Kidney (tissue), 14 donors: ENCODE results near the gene FLYWCH1. TPM values are rescaled to one million over a fixed set of nuclear protein-coding genes. Genes with fewer than 3 reads are reported as not detected.
"Not testable (repeated sequence)": the region's sequence is repeated elsewhere in the genome, so short reads cannot be mapped to it uniquely, and the experiment has no call there.

Experiments used
- DNase-seq, 5 donors: peaks; one replicate each; pipeline ENCODE4 v3.0.0-alpha.2; 2013 to 2020
- FAIRE-seq: peaks from 2 replicates; lab custom pipeline; 2012; peaks lifted over from hg19 to GRCh38; lab: Jason Lieb, UNC
- H3K27ac ChIP-seq, 2 donors: one replicate each; pipeline ENCODE4 v1.7.0; 2013; ENCODE audit warnings: low read depth in 2 of 2, low read length in 2 of 2, inconsistent platforms in 1 of 2
- H3K27me3 ChIP-seq: one replicate; pipeline ENCODE4 v1.7.1; 2013; ENCODE audit warnings: low read length, inconsistent platforms; ENCODE audit not compliant: control insufficient read depth, insufficient read depth
- H3K36me3 ChIP-seq, 3 donors: one replicate each; pipeline versions ENCODE4 v1.7.0 to v1.7.1; 2013; ENCODE audit warnings: low read length in 3 of 3, control low read depth in 1 of 3, inconsistent platforms in 1 of 3; ENCODE audit not compliant: insufficient read depth in 3 of 3, control insufficient read depth in 2 of 3
- H3K4me1 ChIP-seq, 3 donors: one replicate each; pipeline versions ENCODE4 v1.7.0 to v1.7.1; 2013; ENCODE audit warnings: low read length in 3 of 3, inconsistent platforms in 1 of 3, low read depth in 1 of 3; ENCODE audit not compliant: control insufficient read depth in 2 of 3, insufficient read depth in 2 of 3
- H3K4me3 ChIP-seq, 3 donors: one replicate each; pipeline versions ENCODE4 v1.7.0 to v1.8.1; 2013; ENCODE audit warnings: low read length in 3 of 3, control low read depth in 1 of 3, inconsistent platforms in 1 of 3
- H3K9ac ChIP-seq, 3 donors: one replicate each; pipeline versions ENCODE4 v1.7.0 to v1.7.1; 2013; ENCODE audit warnings: low read length in 3 of 3, control low read depth in 1 of 3, inconsistent platforms in 1 of 3
- H3K9me3 ChIP-seq, 3 donors: one replicate each; pipeline versions ENCODE4 v1.7.0 to v1.7.1; 2013; ENCODE audit warnings: low read length in 3 of 3, control low read depth in 1 of 3, inconsistent platforms in 1 of 3; ENCODE audit not compliant: control insufficient read depth in 2 of 3, insufficient read depth in 1 of 3
- CTCF ChIP-seq: IDR thresholded peaks from 3 replicates; pipeline ENCODE4 v1.5.1; 2012; ENCODE audit warnings: mild to moderate bottlenecking, moderate library complexity, borderline replicate concordance; ENCODE audit not compliant: insufficient read depth; ENCODE audit errors: extremely low read depth
- intact Hi-C: fragments of 100-400 bp; cut with DNase I; formaldehyde crosslinking; loops from one replicate; pipeline ENCODE4 v1.11.1; 2022
- polyA plus RNA-seq: library from polyadenylated mRNA; stranded (reverse); fragments of 350-450 nt; fragmentation: Illumina TruSeq; extraction: RNeasy Lipid Tissue Mini Kit (QIAGEN cat#74804); gene quantifications from one replicate; pipeline ENCODE4 v1.2.3, GENCODE V29; 2014; ENCODE audit warnings: low read depth, low replicate concordance; ENCODE audit not compliant: insufficient read depth
- total RNA-seq: library from RNA; stranded (reverse); fragmentation: NEBNext Ultra II Directional; extraction: Animal tissue kit (Norgen Biotek cat#: 25700); gene quantifications from one replicate; pipeline ENCODE4 v1.2.1, GENCODE V29; 2021
- donor health status: control.
- donor health status: control.
- donor health status: control.
- donor health status: control.
- donor health status: control.
- donor health status: DM: yes; HTN: yes; CAD: no.
- donor health status: Normal renal cell carcinoma (clear cell type).

FLYWCH1 gene
- total and polyA plus RNA-seq, 2 donors from 2014 or later: 24.5 to 36.8 TPM

GRCh38 chr16:2939968-2940367, 28.2 kb downstream of the FLYWCH1 start:
- no peak overlapping the region for H3K27ac ChIP-seq
- H3K36me3 ChIP-seq: peaks cover 2 to 24% (median 5%) of the 10 kb centered on the region in 3 donors
- TF ChIP-seq CTCF: no peak
- no peaks in the 10 kb centered on the region for H3K9me3 ChIP-seq
- no peaks in the 10 kb centered on the region for H3K4me1 ChIP-seq
- FAIRE-seq (no peak), DNase-seq (no peak)
- no peak overlapping the region for H3K4me3 ChIP-seq
- H3K27me3 ChIP-seq: no peaks in the 10 kb centered on the region
- no peak overlapping the region for H3K9ac ChIP-seq
- intact Hi-C loops: no loop called here

GRCh38 chr16:2942045-2942444, 30.3 kb downstream of the FLYWCH1 start:
- H3K36me3 ChIP-seq: peaks cover 4 to 28% (median 5%) of the 10 kb centered on the region in 3 donors
- intact Hi-C loops: no loop called here

GRCh38 chr16:2943716-2944115, 32.0 kb downstream of the FLYWCH1 start:
- DNase-seq, H3K27me3 ChIP-seq, H3K9ac ChIP-seq, FAIRE-seq, H3K27ac ChIP-seq, H3K4me1 ChIP-seq, H3K9me3 ChIP-seq, H3K4me3 ChIP-seq, intact Hi-C loops: not testable (repeated sequence)
- peaks cover 4 to 22% (median 5%) of the 10 kb centered on the region in 3 donors for H3K36me3 ChIP-seq

More at GRCh38 chr16:2942045-2942444, 30.3 kb downstream of the FLYWCH1 start:
- Histone ChIP-seq H3K9ac (no peak overlapping the region), H3K27ac (no peak overlapping the region), H3K4me3 (no peak overlapping the region), H3K4me1 (no peaks in the 10 kb centered on the region), H3K27me3 (no peaks in the 10 kb centered on the region), H3K9me3 (no peaks in the 10 kb centered on the region)
- FAIRE-seq: no peak
- DNase-seq: no peak
- no peak for TF ChIP-seq CTCF

GRCh38 chr16:2946649-2947048, 34.9 kb downstream of the FLYWCH1 start:
- no peak for TF ChIP-seq CTCF
- Histone ChIP-seq H3K4me3 (no peak overlapping the region), H3K9me3 (no peaks in the 10 kb centered on the region), H3K36me3 (peaks cover 0 to 14% (median 2%) of the 10 kb centered on the region in 3 donors), H3K4me1 (no peaks in the 10 kb centered on the region), H3K27me3 (no peaks in the 10 kb centered on the region), H3K27ac (no peak overlapping the region), H3K9ac (no peak overlapping the region)
- no peak for DNase-seq
- intact Hi-C loops: no loop called here
- FAIRE-seq: no peak
